ENCODE data around the gene LRRN2. TPM values are rescaled to one million over a fixed set of nuclear protein-coding genes. Genes with fewer than 3 reads are reported as not detected.

The LRRN2 gene
- polyA plus RNA-seq, 1 of the 3 experiments (the other 2 are of a cell fraction): not detected

GRCh38 chr1:204729516-204729915, 44.0 kb upstream of the LRRN2 start (continued):
- TF ChIP-seq, protein P1, sequence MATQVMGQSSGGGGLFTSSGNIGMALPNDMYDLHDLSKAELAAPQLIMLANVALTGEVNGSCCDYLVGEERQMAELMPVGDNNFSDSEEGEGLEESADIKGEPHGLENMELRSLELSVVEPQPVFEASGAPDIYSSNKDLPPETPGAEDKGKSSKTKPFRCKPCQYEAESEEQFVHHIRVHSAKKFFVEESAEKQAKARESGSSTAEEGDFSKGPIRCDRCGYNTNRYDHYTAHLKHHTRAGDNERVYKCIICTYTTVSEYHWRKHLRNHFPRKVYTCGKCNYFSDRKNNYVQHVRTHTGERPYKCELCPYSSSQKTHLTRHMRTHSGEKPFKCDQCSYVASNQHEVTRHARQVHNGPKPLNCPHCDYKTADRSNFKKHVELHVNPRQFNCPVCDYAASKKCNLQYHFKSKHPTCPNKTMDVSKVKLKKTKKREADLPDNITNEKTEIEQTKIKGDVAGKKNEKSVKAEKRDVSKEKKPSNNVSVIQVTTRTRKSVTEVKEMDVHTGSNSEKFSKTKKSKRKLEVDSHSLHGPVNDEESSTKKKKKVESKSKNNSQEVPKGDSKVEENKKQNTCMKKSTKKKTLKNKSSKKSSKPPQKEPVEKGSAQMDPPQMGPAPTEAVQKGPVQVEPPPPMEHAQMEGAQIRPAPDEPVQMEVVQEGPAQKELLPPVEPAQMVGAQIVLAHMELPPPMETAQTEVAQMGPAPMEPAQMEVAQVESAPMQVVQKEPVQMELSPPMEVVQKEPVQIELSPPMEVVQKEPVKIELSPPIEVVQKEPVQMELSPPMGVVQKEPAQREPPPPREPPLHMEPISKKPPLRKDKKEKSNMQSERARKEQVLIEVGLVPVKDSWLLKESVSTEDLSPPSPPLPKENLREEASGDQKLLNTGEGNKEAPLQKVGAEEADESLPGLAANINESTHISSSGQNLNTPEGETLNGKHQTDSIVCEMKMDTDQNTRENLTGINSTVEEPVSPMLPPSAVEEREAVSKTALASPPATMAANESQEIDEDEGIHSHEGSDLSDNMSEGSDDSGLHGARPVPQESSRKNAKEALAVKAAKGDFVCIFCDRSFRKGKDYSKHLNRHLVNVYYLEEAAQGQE (IDR thresholded peaks at IDR 0.05; ENCODE audit: low read depth, low read length): no peak
- TF ChIP-seq NFIC (IDR thresholded peaks at IDR 0.05; ENCODE audit: borderline replicate concordance): no peak
- no peak for TF ChIP-seq RFX5 (IDR thresholded peaks at IDR 0.05; ENCODE audit: low read length)
- no peak for TF ChIP-seq EZH2phosphoT487 (IDR thresholded peaks at IDR 0.05; ENCODE audit: borderline replicate concordance, low read depth)
- TF ChIP-seq FOSL2 (IDR thresholded peaks at IDR 0.05; ENCODE audit: borderline replicate concordance, low read depth): no peak

- Histone ChIP-seq H4K20me1 (ENCODE audit: insufficient read depth) (no peaks in the 10 kb centered on the region), H3K9me2 (no peaks in the 10 kb centered on the region), H3K4me2 (no peak overlapping the region), H2AFZ (ENCODE audit: low read depth) (no peak overlapping the region), H3K9me3 (no peaks in the 10 kb centered on the region), H3K36me3 (replicated peaks in 1 of 2; ENCODE audit: control insufficient read depth in 1 of 2, insufficient read depth in 2 of 2, low read length in 1 of 2) (no peaks in the 10 kb centered on the region), H3K4me1 (ENCODE audit: control insufficient read depth in 1 of 2, insufficient read depth in 2 of 2, low read depth in 1 of 2, low read length in 1 of 2) (no peaks in the 10 kb centered on the region), H3K27me3 (ENCODE audit: insufficient read depth) (no peaks in the 10 kb centered on the region; the same call in 1 of the 2 replicates), H3K4me3 (ENCODE audit: low read depth in 2 of 2, low read length in 1 of 2) (no peak overlapping the region), H3K79me2 (ENCODE audit: insufficient read depth) (no peaks in the 10 kb centered on the region), H3K27ac (ENCODE audit: low read depth in 2 of 2, low read length in 1 of 2) (no peak overlapping the region), H3F3A (replicated peaks; ENCODE audit: insufficient read depth) (no peaks in the 10 kb centered on the region), H3K9ac (no peak overlapping the region)
- POLR2A ChIA-PET: no interaction called here
- WGBS (ENCODE audit: low lambda C conversion rate): 39% methylated on average over 3 of the region's 3 CpGs
- CTCF ChIA-PET: interaction anchor here (1.6 to 2.4 kb wide), 3 partner anchors 18 to 163 kb away, joined by 4 to 8 read pairs (median 4); no protein-coding TSS in a partner anchor
- DNase-seq: no peak
- TF ChIP-seq TAF1 (IDR thresholded peaks at IDR 0.05; ENCODE audit: borderline replicate concordance, low read depth, low read length): no peak
- no peak for TF ChIP-seq EZH2phosphoT487 (IDR thresholded peaks at IDR 0.05; ENCODE audit: borderline replicate concordance, low read depth)
- TF ChIP-seq GABPA (IDR thresholded peaks at IDR 0.05; ENCODE audit: low read depth): no peak
- TF ChIP-seq, protein P1 (IDR thresholded peaks at IDR 0.05; ENCODE audit: low read depth, low read length): no peak
- TF ChIP-seq SIN3A (IDR thresholded peaks at IDR 0.05; ENCODE audit: borderline replicate concordance, low read depth, low read length): no peak
- no peak for TF ChIP-seq USF1 (IDR thresholded peaks at IDR 0.05; ENCODE audit: borderline replicate concordance, low read depth)
- TF ChIP-seq JUND (IDR thresholded peaks at IDR 0.05): no peak
- TF ChIP-seq FOXM1 (IDR thresholded peaks at IDR 0.05; ENCODE audit: low read depth): no peak
- TF ChIP-seq GATA2 (CRISPR knock-in tag; IDR thresholded peaks at IDR 0.05): no peak
- TF ChIP-seq USF2 (IDR thresholded peaks at IDR 0.05; ENCODE audit: borderline replicate concordance, low read depth, low read length): no peak
Observed at GRCh38 chr1:204728456-204728855, 42.9 kb upstream of the LRRN2 start.
